GM12873 (cell line): Measurements from ENCODE around the gene EIF5AL1.
A peak's percentile ranks its signal among the peaks of the same experiment; 100 is the strongest.

Experiments
- CTCF ChIP-seq: IDR thresholded peaks from 2 replicates; pipeline ENCODE4 v1.5.1; 2012; ENCODE audit warnings: low read depth, mild to moderate bottlenecking, moderate library complexity, low read length, control low read depth; ENCODE audit not compliant: insufficient read depth; ENCODE audit errors: missing control alignments

Gene EIF5AL1

GRCh38 chr10:79561257-79561656 lies 48.9 kb downstream of the EIF5AL1 start:
- TF ChIP-seq CTCF: no peak

GRCh38 chr10:79562135-79562756 lies 49.9 kb downstream of the EIF5AL1 start:
- TF ChIP-seq CTCF: peak; percentile 93

GRCh38 chr10:79563426-79563825 lies 51.1 kb downstream of the EIF5AL1 start:
- TF ChIP-seq CTCF: no peak
